Activated CD8-positive, alpha-beta memory T cell treated with anti-CD3 and anti-CD28 coated beads for 4 hours (primary cell): Measurements from ENCODE around the gene PTPRF.
"Not testable (repeated sequence)": the region's sequence is repeated elsewhere in the genome, so short reads cannot be mapped to it uniquely, and the experiment has no call there.

ENCODE experiments used
- DNase-seq, 2 donors: peaks; one replicate each; pipeline ENCODE4 v3.0.0-alpha.2; 2020; ENCODE audit warnings: low read depth in 2 of 2

Gene PTPRF

GRCh38 chr1:43625063-43625780 is 94.5 kb downstream of the PTPRF start:
- DNase-seq = no peak

DNA sequence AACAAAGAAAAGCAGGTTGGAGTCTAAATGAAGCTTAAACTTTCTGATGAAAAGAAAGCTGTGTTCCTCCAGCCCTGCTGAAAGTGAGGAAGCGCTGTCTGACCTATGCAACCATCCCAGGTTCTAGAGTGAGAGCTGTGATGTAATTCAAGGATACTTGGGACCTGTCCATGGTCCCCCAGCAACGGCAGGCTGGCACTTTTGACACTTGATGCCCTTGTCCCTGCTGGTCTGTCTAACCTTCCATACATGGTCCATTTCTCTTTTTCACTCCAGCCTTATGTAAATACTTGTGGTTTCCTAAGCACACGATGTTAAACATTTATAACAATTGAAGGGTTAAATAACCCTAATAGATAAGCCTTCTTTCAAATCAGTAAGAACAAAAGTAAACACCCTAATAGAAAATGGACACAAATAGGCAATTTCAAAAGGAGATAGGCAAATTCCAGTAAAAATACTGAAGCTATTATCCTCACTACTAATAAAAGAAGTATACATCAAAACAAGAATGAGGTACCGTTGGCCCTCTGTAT is 101.5 kb downstream of the PTPRF start:
- DNase-seq = no peak

GRCh38 chr1:43634721-43635120 is 104.0 kb downstream of the PTPRF start:
- DNase-seq = no peak

DNA sequence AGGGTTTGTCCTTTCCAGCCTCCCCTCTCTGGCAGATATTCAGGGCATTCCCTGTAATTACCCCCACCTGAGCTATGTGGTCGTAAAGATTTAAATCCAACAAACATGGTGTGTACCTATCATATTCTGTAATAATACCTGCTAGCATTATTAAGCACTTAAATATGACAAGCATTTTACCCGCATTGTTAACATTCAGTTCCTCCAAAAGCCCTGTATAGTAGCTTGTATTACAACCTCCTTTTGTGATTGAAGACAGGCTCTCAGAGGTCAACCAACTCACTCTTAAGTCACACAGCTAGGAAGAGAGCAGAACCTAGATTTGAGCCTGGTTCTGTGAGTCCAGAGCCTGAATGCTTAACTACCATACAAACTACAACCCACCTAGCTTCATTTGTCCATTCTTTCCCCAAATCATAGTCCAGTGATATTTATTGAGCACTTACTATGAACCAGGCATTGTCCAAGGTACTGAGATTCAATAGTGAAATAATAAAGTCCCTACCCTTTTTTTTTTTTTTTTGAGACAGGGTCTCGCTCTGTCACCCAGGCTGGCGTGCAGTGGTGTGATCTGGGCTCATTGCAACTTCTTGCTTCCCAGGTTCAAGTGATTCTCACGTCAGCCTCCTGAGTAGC is 105.4 kb downstream of the PTPRF start:
- no peak for DNase-seq

DNA sequence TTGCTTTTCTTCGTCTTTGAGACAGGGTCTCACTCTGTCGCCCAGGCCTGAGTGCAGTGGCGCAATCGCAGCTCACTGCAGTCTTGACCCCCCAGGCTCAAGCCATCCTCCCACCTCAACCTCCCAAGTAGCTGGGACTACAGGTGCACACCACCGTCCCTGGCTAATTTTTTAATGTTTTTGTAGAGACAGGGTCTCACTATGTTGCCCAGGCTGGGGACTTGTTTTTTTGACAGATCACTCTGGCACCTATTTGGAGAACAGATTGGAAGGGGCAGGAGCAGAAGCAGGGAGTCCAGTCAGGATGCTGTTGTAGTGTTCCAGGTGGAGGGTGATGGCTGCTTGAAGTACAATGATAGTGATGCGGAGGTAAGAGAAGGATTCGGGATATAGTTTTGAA is 106.6 kb downstream of the PTPRF start:
- DNase-seq = no peak

DNA sequence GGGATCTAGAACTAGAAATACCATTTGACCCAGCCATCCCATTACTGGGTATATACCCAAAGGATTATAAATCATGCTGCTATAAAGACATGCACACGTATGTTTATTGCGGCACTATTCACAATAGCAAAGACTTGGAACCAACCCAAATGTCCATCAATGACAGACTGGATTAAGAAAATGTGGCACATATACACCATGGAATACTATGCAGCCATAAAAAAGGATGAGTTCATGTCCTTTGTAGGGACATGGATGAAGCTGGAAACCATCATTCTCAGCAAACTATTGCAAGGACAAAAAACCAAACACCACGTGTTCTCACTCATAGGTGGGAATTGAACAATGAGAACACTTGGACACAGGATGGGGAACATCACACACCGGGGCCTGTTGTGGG is 107.7 kb downstream of the PTPRF start:
- not testable (repeated sequence) for DNase-seq

DNA sequence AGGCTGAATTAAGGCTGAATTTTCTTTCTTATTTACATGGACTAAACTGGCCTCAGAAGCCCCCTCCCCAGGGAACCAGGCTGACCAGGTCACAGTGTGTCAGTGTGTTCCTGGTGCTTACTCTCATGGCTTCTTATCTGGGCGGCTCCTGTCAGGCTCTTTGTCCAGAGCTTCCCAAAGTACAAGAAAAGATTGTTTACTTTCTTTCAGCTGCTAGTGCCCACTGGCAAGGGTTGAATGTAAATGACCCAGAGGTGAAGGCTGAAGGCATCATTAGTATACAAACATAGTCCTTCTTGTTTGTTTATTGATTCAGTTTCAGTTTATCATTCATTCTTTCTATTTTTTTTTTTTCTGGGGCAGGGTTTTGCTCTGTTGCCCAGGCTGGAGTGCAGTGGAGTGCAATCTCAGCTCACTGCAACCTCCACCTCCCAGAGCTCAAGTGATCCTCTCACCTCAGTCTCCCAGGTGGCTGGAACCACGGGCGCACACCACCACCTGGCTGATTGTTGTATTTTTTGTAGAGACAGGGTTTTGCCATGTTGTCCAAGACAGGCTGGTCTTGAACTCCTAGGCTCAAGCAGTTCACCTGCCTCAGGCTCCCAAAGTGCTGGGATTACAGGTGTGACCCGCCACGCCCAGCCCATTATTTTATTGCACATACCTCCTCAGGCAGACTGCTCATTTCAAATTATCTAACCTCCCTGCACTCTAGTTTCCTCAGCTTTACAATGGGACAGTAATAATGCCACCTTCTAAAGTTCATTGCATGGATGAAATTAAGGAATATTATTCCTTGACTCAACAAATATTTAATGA is 109.5 kb downstream of the PTPRF start:
- DNase-seq = no peak

GRCh38 chr1:43644558-43644957 is 113.9 kb downstream of the PTPRF start:
- no peak for DNase-seq

GRCh38 chr1:43645461-43645860 is 114.8 kb downstream of the PTPRF start:
- no peak for DNase-seq

DNA sequence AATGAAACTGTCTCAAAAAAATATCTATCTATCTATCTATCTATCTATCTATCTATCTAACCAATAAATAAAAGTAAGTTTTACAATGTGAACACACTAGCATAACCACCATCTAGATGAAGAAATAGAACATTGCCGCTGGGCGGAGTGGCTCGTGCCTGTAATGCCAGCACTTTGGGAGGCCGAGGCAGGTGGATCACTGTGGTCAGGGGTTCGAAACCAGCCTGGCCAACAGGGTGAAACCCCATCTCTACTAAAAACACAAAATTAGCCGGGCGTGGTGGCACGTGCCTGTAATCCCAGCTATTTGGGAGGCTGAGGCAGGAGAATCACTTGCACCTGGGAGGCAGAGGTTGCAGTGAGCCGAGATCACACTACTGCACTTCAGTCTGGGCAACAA is 116.6 kb downstream of the PTPRF start:
- DNase-seq = not testable (repeated sequence)

DNA sequence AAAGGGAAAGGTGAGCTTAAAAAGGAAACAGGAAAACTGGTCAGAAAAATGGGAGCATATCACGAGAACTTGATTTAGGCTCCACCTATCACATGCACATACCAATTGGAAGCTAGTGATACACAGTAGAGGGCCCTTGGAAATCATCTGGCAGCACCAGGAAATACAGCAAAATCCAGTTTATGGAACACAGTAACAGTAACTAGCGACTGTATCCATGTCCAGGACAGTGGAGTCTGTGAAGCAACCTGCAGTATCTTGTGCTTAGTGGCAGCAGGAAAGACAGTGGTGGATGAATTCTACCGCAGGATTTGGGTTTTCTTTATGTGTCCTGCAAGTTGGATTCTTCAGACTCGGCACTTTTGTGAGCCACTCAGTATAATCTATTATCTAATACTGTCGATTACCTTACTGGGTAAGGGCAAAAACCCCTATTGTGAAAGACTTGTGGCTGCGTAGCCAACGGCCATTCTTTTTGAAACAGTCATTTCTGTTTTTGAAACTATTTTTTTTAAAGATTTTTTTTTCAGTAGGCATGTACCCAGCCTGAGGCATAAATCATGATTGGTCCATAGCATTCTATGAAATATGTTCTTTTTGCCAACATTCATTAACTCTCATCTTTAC is 117.7 kb downstream of the PTPRF start:
- DNase-seq = no peak

GRCh38 chr1:43648876-43649477 is 118.3 kb downstream of the PTPRF start:
- no peak for DNase-seq

DNA sequence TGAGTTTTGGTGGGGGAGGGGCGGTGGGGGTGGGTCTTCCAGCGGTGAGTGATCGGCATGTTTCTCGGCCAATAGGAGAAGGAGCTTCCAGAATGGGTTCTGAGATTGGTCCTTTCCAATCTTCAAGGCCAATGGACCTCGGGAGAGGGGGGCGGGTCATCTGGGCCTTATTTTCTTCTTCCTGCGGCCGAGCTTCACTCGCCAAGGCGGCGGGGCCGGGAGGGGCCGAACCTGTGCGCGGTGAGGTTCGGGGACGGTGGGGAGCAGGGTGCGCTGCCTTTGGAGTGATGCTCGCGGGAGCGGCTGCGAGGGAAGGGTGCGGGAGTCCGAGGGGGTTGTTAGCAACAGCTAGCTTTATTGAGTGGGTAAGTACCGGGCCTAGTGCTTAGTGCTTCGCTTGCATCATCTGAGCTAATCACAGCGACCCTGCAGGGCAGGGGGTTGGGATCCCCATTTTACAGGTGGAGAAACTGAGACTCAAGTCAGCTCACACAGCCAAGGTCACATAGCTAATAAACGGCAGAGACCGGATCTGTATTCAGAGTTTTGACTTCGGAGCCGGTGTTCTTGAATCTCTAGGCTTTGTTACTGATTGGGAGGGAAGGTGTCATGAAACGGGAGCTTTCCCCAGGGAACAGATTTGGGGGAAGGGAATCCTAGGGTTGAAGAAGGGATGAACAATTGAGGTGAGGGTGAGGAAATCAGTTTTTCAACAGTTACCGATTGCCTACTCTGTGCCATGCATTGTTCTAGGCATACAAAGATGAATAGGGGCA is 119.8 kb downstream of the PTPRF start:
- DNase-seq = peak; percentile 79 to 86

- DNase-seq = no peak
Measured at GRCh38 chr1:43651188-43651587, 120.5 kb downstream of the PTPRF start.

DNA sequence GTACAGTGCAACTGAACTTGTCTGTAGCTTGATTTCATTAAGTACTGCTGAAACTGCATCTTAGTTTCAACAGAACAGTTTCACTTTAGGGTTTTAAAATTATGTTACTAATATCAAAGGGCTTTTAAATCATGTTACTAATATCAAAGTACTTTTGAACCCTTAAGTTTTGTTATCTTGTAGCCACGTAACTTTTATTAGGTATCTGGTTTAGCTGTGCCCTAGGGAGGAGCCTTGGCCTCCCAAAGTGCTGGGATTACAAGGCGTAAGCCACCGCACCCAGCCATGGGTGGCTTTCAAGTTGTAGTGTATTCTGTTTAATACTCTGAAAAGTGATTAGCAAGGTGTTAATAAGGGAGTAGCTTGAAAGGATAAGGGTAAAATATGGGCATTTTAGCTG is 121.2 kb downstream of the PTPRF start:
- DNase-seq = no peak

DNA sequence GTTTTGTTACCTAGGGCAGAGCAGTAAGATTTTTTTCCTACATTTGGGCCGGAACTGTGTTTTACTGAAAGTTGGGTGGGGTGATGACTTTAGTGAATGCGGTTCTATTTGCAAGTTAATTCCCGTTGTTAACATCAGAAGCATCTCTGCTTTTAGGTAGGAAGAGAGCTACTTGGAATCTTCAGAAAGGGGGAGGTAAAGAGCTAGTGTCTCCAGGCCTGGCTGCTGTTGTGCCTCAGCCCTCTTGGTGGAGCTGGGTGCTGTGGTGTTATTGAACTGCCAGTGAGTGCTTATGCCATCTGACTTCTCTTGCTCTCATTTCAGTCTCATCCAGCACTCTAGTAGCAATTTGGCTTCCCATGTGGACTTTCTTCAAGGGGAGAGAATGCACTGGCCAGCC is 122.7 kb downstream of the PTPRF start:
- DNase-seq = no peak

- no peak for DNase-seq
Measured at GRCh38 chr1:43653893-43654292, 123.2 kb downstream of the PTPRF start.

GRCh38 chr1:43655953-43656352 is 125.3 kb downstream of the PTPRF start:
- no peak for DNase-seq

GRCh38 chr1:43659212-43660166 is 128.8 kb downstream of the PTPRF start:
- no peak for DNase-seq

DNA sequence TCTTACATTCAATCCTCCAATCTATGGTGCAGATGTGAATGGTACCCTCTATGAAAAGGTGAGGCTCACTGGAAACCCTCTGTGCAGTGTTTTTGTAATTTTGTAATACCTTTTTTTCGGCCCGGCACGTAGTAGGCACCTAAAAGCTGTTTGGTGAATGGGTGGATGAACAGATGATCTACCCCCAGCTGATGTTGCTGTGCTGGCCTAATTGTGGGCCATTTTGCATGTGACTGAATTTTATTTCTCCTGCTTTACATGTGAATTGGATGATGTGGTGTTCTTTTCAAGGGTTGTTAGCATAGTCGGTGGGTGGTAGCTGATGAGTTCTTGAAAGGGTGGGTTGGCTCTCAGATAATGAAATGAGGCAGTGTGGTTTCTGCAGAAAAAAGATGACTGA is 129.7 kb downstream of the PTPRF start:
- no peak for DNase-seq
